Gastrocnemius medialis (tissue), 4 donors: ENCODE results near the gene ENO4.

Experiments used
- CTCF ChIP-seq, 5 experiments: fragments of 450-650 bp in 3 of 5; fragments of 200-600 bp in 2 of 5; sonication (generic) in 2 of 5; IDR thresholded peaks in 4 of 5; conservative IDR thresholded peaks in 1 of 5; 1 replicate in 4 of 5; 2 replicates in 1 of 5; pipeline ENCODE4 v1.5.1; 2016 to 2019; ENCODE audit warnings: antibody characterized with exemption in 5 of 5, mild to moderate bottlenecking in 3 of 5, moderate library complexity in 3 of 5
- POLR2A ChIP-seq, 2 donors: fragments of 450-650 bp; IDR thresholded peaks; one replicate each; pipeline ENCODE4 v1.6.1; 2017; ENCODE audit warnings: antibody characterized with exemption in 2 of 2, mild to moderate bottlenecking in 2 of 2, moderate library complexity in 2 of 2

GRCh38 chr10:116917481-116917880 lies 68.2 kb downstream of the ENO4 start:
- TF ChIP-seq POLR2A (IDR thresholded peaks at IDR 0.05) (no peak), CTCF (IDR thresholded peaks at IDR 0.05 in 4 of 5, conservative IDR thresholded peaks at IDR 0.05 in 1 of 5) (no peak)
